Heart left ventricle (tissue), 16 donors: Measurements from ENCODE around the gene POLR3A. TPM values are rescaled to one million over a fixed set of nuclear protein-coding genes. Genes with fewer than 3 reads are reported as not detected.

Experiments used
- ATAC-seq, 4 donors: fragments of 200-7000 bp; cut with Tn5 transposase; one replicate each; pipeline ENCODE4 v1.9.1; 2020 to 2022; ENCODE audit warnings: moderate library complexity in 4 of 4, mild to moderate bottlenecking in 3 of 4, moderate number of reproducible peaks in 1 of 4
- DNase-seq, 5 donors: peaks; one replicate each; pipeline ENCODE4 v3.0.0-alpha.2; 2020
- H3K27ac ChIP-seq, 12 donors: fragments of 200-600 bp; sonication (generic) in 4 of 12; one replicate each; pipeline versions ENCODE4 v1.5.0 to v1.8.0; 2016 to 2022; ENCODE audit warnings: mild to moderate bottlenecking in 2 of 12
- H3K27me3 ChIP-seq, 9 donors: fragments of 200-600 bp; sonication (generic) in 2 of 9; one replicate each; pipeline versions ENCODE4 v1.5.1 to v1.8.0; 2016 to 2022; ENCODE audit warnings: mild to moderate bottlenecking in 3 of 9
- H3K36me3 ChIP-seq, 9 donors: fragments of 200-600 bp; sonication (generic) in 2 of 9; one replicate each; pipeline versions ENCODE4 v1.5.0 to v1.8.0; 2018 to 2022; ENCODE audit warnings: mild to moderate bottlenecking in 2 of 9
- H3K4me1 ChIP-seq, 12 donors: fragments of 200-600 bp; sonication (generic) in 4 of 12; one replicate each; pipeline versions ENCODE4 v1.5.0 to v1.8.0; 2016 to 2022; ENCODE audit warnings: mild to moderate bottlenecking in 3 of 12
- H3K4me3 ChIP-seq, 12 donors: fragments of 200-600 bp; sonication (generic) in 4 of 12; one replicate each; pipeline versions ENCODE4 v1.5.0 to v1.8.0; 2017 to 2022; ENCODE audit warnings: mild to moderate bottlenecking in 9 of 12, moderate library complexity in 4 of 12
- H3K9me3 ChIP-seq, 12 donors: fragments of 200-600 bp; sonication (generic) in 4 of 12; one replicate each; pipeline versions ENCODE4 v1.5.0 to v1.8.0; 2016 to 2022; ENCODE audit warnings: mild to moderate bottlenecking in 1 of 12
- POLR2A ChIP-seq, 2 donors: fragments of 450-650 bp; IDR thresholded peaks; one replicate each; pipeline ENCODE4 v1.6.1; 2017; ENCODE audit warnings: antibody characterized with exemption in 2 of 2, mild to moderate bottlenecking in 2 of 2, moderate library complexity in 2 of 2
- WGBS, 4 donors: extraction: QIAGEN DNeasy Blood & Tissue Kit in 2 of 4; methylation state at CpG; one replicate each; pipeline versions ENCODE4 v1.1.5 to v1.1.7; 2013 to 2018; 5-methylcytosine and 5-hydroxymethylcytosine counted together
- intact Hi-C, 10 donors: fragments of 100-400 bp; cut with DNase I; formaldehyde crosslinking; loops; one replicate each; pipeline versions ENCODE4 v1.11.1 to v1.14.2; 2022
- polyA plus RNA-seq, 2 donors: library from polyadenylated mRNA; stranded (reverse); fragments of 200-250 nt; gene quantifications; one replicate each; pipeline ENCODE4 v1.2.3, GENCODE V29; 2013
- total RNA-seq, 9 donors: library from RNA; depleted of rRNA in 2 of 9; stranded (reverse); fragments of >200 nt in 2 of 9; fragmentation: NEBNext Ultra II Directional in 3 of 9; extraction: Animal tissue kit (Norgen Biotek cat#: 25700) in 3 of 9; gene quantifications; one replicate each; pipeline versions ENCODE4 v1.1.0 to v1.2.4, GENCODE V29; 2016 to 2023
- TF ChIP-seq, protein P1 (sequence below), 12 donors: fragments of 200-600 bp; sonication (generic) in 4 of 12; IDR thresholded peaks; one replicate each; pipeline versions ENCODE4 v1.5.0 to v1.8.0; 2018 to 2022; ENCODE audit warnings: antibody characterized with exemption in 12 of 12, mild to moderate bottlenecking in 5 of 12
- donor health status: ischemic (EF 13 %, LVEDD 7.1; RV severe dilation, severe dysfunction).
- donor health status: healthy with polysubstance abuse.
- donor health status: DM: no; HTN: yes; CAD: no.
- donor health status: DM: no; HTN: no; CAD: no.
- donor health status: ischemic (EF 25% LVEDD 6.9; RV normal size, moderate dysfunction).
- donor health status: ischemic (EF 25% LVEDD 5.7; RV mildly dilated, moderate dysfunction).
- donor health status: healthy.
- donor health status: DM: yes; HTN: yes; CAD: no.
- donor health status: ischemic (EF 35%, LVEDD 5.7; RV mildly dilated, moderate dysfunction).
- donor health status: nonischemic (EF 11% LVEDD 7.7; RV severe dilation, severe dysfunction).
- donor health status: DM: yes; HTN: yes; CAD: no.
- donor health status: PGD.
- donor health status: ischemic (EF 29% LVEDD 5.4; RV normal size, mild dysfunction).
- donor health status: nonischemic (EF 23%, LVEDD 6.1; RV moderate dilation, normal function).

The POLR3A gene
- total and polyA plus RNA-seq, 11 donors = 3.8 to 12.9 (median 8.9) TPM

GRCh38 chr10:77940627-77941026 lies 88.7 kb downstream of the POLR3A start:
- ATAC-seq (no peak), DNase-seq (no peak)
- no peaks in the 10 kb centered on the region for H3K36me3 ChIP-seq
- H3K9me3 ChIP-seq = no peaks in the 10 kb centered on the region
- WGBS, 4 donors = 71 to 84% (median 82%) methylated on average over 3 of the region's 3 CpGs
- no peak overlapping the region for H3K4me3 ChIP-seq
- H3K27me3 ChIP-seq = no peaks in the 10 kb centered on the region
- TF ChIP-seq POLR2A (IDR thresholded peaks at IDR 0.05) = no peak
- TF ChIP-seq, protein P1, sequence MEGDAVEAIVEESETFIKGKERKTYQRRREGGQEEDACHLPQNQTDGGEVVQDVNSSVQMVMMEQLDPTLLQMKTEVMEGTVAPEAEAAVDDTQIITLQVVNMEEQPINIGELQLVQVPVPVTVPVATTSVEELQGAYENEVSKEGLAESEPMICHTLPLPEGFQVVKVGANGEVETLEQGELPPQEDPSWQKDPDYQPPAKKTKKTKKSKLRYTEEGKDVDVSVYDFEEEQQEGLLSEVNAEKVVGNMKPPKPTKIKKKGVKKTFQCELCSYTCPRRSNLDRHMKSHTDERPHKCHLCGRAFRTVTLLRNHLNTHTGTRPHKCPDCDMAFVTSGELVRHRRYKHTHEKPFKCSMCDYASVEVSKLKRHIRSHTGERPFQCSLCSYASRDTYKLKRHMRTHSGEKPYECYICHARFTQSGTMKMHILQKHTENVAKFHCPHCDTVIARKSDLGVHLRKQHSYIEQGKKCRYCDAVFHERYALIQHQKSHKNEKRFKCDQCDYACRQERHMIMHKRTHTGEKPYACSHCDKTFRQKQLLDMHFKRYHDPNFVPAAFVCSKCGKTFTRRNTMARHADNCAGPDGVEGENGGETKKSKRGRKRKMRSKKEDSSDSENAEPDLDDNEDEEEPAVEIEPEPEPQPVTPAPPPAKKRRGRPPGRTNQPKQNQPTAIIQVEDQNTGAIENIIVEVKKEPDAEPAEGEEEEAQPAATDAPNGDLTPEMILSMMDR (IDR thresholded peaks at IDR 0.05) = no peak
- intact Hi-C loops = no loop called here
- H3K27ac ChIP-seq = no peak overlapping the region
- H3K4me1 ChIP-seq = peaks cover 0 to 15% (median 4%) of the 10 kb centered on the region in 12 donors

DNA sequence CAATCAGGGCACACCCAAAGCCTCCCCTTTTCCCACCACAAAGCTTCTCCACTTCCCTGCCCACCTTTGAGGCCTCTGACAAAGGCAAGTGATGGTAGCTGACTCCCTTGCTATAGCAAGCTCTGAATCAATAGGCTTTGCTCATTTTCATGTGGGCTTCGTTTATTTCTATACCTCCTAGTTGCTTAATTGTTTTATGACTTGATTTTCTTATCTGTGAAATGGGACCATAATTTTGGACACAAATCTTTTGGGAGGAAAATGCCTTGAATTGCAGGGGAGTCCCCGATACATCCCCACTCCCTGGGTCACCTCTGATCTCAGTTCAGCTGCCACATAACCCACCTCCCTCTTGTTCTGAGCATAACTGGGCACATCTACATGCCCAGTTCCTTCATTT lies 89.1 kb downstream of the POLR3A start:
- H3K27ac ChIP-seq = peak overlapping the region in 1 of 12 donors; percentile 39
- TF ChIP-seq POLR2A (IDR thresholded peaks at IDR 0.05) = no peak
- TF ChIP-seq, protein P1 (IDR thresholded peaks at IDR 0.05) = no peak
- H3K36me3 ChIP-seq = no peaks in the 10 kb centered on the region
- no peaks in the 10 kb centered on the region for H3K9me3 ChIP-seq
- peaks cover 0 to 15% (median 4%) of the 10 kb centered on the region in 12 donors for H3K4me1 ChIP-seq
- intact Hi-C loops = no loop called here
- H3K27me3 ChIP-seq = no peaks in the 10 kb centered on the region
- WGBS, 4 donors = 89 to 95% (median 91%) methylated on average over 2 of the region's 2 CpGs
- no peak for DNase-seq
- ATAC-seq = no peak
- no peak overlapping the region for H3K4me3 ChIP-seq

- H3K36me3 ChIP-seq = no peaks in the 10 kb centered on the region
- TF ChIP-seq POLR2A (IDR thresholded peaks at IDR 0.05) = no peak
- TF ChIP-seq, protein P1 (IDR thresholded peaks at IDR 0.05) = no peak
- peak in 4 of 5 donors; percentile 37 to 70 (median 40) for DNase-seq
- no peaks in the 10 kb centered on the region for H3K27me3 ChIP-seq
- H3K27ac ChIP-seq = peak overlapping the region in 1 of 12 donors; percentile 39
- intact Hi-C loops = no loop called here
- peaks cover 0 to 15% (median 4%) of the 10 kb centered on the region in 12 donors for H3K4me1 ChIP-seq
- WGBS, 4 donors = 17 to 32% (median 28%) methylated on average over 3 of the region's 3 CpGs
- no peak overlapping the region for H3K4me3 ChIP-seq
- ATAC-seq = peak; percentile 40 to 63 (median 54)
- H3K9me3 ChIP-seq = no peaks in the 10 kb centered on the region
These were observed 89.7 kb downstream of the POLR3A start for GRCh38 chr10:77939561-77940001.

- no peaks in the 10 kb centered on the region for H3K9me3 ChIP-seq
- ATAC-seq = no peak
- peaks cover 0 to 9% (median 2%) of the 10 kb centered on the region in 12 donors for H3K4me1 ChIP-seq
- H3K27ac ChIP-seq = no peak overlapping the region
- intact Hi-C loops = no loop called here
- DNase-seq = no peak
- no peaks in the 10 kb centered on the region for H3K27me3 ChIP-seq
- 80 to 92% (median 86%) methylated on average over 3 of the region's 3 CpGs for WGBS, 4 donors
- H3K4me3 ChIP-seq = no peak overlapping the region
- H3K36me3 ChIP-seq = no peaks in the 10 kb centered on the region
- TF ChIP-seq, protein P1 (IDR thresholded peaks at IDR 0.05) = no peak
- TF ChIP-seq POLR2A (IDR thresholded peaks at IDR 0.05) = no peak
These were observed 92.4 kb downstream of the POLR3A start for GRCh38 chr10:77936697-77937567.
